ENCODE measurements around the gene UGGT2. TPM values are rescaled to one million over a fixed set of nuclear protein-coding genes. Genes with fewer than 3 reads are reported as not detected.
"Not testable (repeated sequence)": the region's sequence is repeated elsewhere in the genome, so short reads cannot be mapped to it uniquely, and the experiment has no call there.

The UGGT2 gene
- polyA plus RNA-seq, 12 donors = 15.5 to 39.5 (median 26.0) TPM; not detected in 1

DNA sequence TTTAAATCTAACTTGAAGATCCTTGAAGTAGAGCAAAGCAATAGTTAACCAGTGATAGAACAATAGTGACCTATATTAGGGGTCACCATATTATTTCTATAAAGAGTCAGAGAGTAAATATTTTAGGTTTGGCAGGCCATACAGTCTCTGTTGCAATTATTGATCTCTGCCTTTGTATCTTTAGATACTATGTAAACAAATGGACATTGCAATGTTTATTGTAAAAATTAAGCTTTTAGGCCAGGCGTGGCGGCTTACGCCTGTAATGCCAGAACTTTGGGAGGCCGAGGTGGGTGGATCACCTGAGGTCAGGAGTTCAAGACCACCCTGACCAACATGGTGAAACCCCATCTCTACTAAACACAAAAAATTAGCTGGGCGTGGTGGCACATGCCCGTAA, 80.5 kb downstream of the UGGT2 start:
- DNase-seq = not testable (repeated sequence)

DNA sequence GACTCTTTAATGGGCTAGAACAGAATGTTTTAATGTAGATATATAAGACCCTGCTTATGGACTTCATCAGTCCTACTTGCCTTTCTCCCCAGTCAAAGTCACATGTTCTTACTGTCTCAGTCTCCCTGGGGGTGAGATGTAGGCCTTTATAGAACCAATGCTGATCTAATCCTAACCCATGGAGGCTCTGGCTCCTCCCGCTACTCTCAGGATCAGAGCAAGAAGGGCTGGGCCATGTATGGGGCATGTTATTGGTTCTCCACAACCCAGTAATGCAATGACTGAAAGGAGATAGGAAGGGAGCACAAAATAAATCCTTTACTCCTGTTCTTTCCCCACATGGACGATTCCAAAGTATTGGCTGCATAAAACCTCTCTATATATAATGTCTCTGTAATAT, 82.3 kb downstream of the UGGT2 start:
- no peak for DNase-seq

DNA sequence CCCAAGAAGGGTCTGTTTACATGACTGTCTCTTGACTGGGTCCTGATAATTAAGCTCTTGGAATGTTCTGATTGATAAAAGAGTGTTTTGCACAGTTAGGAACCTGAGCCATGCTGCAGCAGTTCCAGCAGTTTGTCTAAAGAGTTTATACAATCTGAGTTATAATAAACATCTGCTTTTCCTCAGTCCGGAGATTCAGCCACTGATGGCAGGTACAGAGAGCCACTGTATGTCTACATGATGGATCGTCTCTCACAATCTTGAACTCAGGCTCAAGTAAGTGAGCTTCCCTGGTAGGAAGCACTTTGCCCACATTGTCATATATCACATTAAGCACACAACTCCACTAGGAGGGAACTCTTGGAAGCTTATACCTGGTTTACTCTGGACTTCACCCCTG, 84.3 kb downstream of the UGGT2 start:
- DNase-seq = no peak

DNA sequence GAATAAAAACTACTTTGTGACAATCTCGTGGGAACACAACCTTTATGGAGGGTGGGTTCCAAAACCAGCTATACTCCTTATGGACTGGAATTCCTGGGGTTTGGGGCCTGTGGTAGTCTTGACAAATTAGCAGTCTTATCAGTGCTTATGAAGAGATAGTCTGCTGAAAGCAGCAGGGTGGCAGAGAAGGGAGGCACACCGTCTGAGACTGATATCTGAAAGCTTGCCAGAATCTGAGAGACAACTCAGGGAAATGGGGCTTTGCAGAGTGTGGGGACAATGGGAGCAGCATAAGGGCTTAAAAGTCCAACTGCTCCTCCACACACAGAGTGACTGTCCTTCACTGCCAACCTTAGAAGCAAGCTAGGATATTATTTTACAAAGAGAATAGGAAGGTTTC, 95.9 kb downstream of the UGGT2 start:
- DNase-seq = no peak

DNA sequence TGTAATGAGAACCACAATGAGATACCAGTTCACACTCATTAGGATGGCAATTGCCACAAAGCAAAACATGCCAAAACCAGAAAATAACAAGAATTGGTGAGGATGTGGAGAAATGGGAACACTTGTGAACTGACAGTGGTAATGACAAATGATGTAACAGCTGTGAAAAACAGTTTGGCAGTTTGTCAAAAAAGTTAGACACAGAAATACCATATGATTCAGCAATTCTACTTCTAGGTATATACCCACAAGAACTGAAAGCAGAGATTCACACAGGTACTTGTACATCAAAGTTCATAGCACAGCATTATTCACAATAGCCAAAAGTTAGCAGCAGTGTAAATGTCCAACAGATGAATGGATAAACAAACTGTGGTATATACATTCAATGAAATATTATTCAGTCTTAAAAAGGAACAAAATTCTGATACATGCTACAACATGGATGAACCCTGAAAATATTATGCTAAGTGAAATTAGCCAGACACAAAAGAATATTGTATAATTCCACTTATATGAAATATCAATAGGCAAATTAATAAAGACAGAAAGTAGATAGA, 96.5 kb downstream of the UGGT2 start:
- no peak for DNase-seq

DNA sequence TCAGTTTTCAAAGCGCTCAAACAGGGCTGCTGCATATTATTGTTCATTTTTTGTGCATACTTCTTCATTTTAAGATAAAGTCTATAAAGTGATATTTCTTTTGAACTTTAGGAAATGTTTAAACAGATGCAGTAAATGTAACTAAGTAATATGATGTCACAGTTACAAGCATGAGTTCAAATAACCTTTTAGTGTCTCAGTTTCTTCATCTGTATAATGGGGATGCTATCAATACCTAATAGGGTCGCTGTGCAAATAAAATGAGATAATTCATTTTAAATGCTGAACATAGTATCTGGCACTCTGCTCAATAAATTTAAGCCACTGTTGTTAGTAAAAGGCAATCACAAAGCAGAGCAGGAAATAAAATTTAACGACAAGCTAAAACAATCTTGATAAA, 97.5 kb downstream of the UGGT2 start:
- no peak for DNase-seq

DNA sequence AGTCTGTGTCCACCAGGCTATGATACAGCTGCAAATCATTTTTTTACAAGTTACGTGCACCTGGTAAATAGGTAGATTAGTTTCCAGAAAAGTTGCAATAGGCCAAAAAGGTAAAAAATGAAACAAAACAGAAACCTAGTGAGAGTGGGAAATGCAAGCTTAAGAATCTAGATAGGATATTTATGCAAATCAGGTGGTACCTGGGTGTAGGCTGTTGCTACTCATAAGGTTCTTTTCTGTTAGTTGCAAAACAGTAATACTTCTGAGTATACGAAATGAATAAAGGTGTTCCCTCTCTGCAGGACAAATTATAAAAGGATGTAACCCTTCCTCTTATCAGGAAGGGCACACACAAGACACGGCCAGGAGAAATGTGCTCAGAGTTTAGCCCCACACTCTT, 97.9 kb downstream of the UGGT2 start:
- DNase-seq = no peak

DNA sequence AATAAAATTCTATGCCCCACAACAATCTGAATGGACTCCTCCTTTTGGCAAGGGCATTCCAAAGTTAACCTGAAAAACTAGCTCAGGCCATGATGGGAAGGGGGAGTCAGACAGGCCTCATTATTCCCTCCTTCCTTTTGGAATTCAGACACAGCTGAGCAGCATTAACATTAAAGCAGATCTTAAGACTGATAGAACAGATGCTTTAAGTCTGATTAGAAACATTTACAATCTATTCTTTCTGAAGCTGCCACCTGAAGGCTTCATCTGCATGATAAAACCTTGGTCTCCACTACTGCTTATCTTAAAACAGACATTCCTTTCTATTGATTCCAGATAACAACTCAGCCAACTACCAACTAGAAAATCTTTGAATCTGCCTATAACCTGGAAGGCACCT, 98.9 kb downstream of the UGGT2 start:
- no peak for DNase-seq

DNA sequence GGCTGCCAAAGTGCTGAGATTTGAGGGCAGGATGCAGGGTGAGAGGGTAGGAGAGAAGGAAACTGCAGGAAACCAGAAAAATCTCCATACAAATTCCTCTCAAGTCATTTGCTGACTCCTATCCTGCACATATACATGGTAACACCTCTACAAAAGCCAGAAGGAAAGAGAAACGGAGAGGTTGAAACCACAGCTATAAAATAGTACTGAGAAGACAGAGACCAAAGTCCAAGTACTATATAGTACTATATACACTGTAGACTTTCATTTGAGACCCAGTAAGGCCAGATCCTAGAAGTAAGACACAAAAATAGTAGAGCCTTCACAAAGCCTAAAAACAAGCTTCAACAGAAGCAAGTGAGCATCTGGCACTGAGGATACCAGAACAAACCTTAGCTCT, 103.1 kb downstream of the UGGT2 start:
- no peak for DNase-seq

DNA sequence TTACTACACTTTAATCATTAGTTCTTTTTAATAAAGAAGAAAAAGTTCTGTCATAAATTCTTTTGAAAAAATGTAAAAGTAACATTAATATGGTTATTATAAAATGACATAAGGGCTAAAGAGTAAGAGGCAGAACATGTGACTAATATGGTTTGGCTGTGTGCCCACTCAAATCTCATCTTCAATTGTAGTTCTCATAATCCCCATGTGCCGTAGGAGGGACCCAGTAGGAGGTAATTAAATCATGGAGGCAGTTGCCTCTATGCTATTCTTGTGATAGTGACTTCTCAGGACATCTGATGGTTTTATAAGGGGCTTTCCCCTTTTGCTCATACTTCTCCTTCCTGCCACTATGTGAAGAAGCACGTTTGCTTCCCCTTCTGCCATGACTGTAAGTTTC, 104.5 kb downstream of the UGGT2 start:
- DNase-seq = no peak

DNA sequence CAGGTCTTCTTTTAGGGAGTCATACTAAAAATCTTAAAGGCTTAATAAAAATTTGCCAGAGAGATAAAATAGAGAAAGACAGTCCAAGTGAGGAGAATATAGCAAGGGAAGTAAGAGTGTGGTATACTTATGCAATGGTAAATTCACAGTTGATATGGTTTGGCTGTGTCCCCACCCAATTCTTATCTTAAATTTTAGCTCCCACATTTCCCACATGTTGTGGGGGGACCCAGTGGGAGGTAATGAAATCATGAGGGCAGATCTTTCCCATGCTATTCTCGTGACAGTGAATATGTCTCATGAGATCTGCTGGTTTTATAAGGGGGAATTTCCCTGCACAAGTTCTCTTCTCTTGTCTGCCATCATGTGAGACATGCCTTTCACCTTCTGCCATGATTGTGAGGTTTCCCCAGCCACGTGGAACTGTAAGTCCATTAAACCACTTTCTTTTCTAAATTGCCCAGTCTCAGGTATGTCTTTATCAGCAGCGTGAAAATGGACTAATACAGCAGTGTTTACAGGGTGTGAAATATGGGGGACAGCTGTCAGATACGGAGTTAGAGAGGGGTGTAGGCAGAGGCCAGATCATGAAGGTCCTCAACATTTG, 115.4 kb downstream of the UGGT2 start:
- no peak for DNase-seq

DNA sequence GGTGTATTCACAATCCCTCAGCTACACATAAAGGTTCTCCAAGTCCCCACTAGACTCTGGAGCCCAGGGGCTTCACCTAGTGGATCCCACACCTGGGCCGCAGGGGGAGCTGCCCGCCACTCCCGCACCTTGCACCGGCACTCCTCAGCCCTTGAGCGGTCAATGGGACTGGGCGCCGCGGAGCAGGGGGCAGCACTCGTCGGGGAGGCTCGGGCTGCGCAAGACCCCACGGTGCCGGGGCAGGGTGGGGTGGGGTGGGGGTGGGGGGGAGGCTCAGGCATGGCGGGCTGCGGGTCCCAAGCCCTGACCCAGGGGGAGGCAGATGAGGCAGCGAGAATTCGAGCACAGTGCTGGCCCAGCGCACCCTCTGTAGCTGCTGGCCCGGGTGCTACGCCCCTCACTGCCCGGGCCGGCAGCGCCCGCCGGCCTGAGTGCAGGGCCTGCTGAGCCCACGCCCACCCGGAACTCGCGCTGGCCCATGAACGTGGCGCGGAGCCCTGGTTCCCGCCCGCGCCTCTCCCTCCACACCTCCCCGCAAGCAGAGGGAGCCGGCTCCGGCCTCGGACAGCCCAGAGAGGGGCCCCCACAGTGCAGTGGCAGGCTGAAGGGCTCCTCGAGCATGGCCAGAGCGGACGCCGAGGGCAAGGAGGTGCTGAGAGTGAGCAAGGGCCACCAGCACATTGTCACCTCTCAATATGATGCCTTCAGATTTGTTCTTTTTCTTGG, 121.7 kb downstream of the UGGT2 start:
- no peak for DNase-seq

DNA sequence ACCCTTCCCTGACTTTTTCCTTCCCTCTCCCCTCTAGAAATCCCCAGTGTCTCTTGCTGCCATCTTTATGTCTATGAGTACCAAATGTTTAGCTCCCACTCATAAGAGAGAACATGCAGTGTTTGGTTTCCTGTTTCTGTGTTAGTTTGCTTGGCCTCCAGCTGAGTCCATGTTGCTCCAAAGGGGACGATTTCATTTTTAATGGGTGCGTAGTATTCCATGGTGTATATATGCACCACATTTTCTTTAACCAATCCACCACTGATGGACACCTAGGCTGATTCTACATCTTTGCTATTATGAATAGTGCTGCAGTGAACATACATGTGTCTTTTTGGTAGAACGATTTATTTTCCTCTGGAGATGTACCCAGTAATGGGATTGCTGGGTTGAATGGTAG, 123.8 kb downstream of the UGGT2 start:
- no peak for DNase-seq

DNA sequence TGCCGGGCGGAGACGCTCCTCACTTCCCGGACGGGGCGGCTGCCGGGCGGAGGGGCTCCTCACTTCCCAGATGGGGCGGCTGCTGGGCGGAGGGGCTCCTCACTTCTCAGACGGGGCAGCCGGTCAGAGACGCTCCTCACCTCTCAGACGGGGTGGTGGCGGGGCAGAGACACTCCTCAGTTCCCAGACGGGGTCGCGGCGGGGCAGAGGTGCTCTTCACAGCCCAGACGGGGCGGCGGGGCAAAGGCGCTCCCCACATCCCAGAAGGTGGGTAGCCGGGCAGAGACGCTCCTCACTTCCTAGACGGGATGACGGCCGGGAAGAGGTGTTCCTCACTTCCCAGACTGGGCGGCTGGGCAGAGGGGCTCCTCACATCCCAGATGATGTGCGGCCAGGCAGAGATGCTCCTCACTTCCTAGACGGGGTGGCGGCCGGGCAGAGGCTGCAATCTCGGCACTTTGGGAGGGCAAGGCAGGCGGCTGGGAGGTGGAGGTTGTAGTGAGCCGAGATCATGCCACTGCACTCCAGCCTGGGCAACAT, 124.8 kb downstream of the UGGT2 start:
- DNase-seq = not testable (repeated sequence)

DNA sequence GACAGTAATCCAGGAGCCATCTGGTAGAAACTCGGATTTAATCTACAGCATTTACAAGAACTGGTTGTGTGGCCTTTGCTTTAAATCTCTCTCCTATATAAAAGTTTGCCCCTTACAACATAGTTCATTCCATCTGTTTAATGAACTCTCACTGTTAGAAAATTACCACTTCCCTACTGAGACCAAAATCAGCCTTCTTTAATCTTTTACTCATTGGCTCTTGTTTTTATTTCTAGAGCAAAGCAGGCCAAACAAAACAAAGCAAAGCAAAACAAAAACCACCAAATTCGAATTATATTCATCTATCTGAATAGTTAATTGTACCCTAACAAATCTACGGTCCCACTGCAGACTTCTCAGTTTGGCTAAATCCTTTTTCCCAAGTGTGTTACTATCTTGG, 127.0 kb downstream of the UGGT2 start:
- DNase-seq = no peak

DNA sequence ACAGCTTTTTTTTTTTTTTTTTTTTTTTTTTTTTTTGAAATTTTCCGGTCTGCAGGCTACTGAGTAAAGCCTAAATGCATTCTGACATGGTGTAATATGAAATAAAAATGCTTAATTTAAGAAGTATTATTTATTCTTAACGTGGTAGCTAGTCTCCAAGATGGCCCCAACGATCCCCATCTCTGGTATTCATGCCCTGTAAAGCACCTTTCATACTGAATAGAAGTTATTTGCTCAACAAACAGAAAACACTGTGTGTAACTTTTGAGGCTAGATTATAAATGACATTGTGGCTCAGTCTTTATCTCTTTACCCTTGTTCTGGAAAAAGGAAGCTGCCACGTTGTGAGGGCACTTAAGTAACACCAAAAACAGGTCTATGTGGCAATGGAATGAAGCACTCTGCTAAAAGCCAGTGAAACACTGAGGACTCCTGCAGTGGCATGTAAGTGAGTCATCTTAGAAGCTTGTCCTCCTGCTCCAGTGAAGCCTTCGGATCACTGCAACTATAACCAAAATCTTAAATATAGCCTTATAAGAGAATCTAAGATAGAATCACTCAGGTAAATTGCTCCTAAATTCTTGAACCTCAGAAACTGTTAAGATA, 128.7 kb downstream of the UGGT2 start:
- DNase-seq = no peak

DNA sequence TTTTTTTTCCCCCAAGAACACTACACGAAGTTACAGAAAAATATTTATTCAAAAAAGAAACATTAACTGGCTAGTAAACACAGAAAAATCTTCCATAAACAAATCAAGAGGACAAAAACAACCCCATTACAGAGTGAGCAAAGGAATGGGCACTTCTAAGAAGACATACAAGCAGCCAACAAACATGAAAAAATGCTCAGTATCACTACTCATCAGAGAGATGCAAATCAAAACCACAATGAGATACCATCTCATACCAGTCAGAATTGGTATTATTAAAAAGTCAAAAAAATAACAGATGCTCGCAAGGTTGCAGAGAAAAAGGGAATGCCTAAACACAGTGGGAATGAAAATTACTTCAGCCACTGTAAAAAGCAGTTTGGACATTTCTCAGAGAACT, 131.7 kb downstream of the UGGT2 start:
- no peak for DNase-seq

DNA sequence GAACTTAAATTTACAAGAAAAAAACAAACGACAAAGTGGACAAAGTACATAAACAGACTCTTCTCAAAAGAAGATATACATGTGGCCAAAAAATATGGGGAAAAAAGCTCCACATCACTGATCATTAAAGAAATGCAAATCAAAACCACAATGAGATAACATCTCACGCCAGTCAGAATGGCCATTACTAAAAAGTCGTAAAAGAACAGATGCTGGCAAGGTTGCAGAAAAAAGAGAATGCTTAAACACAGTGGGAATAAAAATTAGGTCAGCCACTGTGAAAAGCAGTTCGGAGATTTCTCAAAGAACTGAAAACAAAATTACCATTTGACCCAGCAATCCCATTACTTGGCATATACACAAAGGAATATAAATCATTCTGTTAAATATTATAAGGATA, 132.7 kb downstream of the UGGT2 start:
- DNase-seq = no peak

DNA sequence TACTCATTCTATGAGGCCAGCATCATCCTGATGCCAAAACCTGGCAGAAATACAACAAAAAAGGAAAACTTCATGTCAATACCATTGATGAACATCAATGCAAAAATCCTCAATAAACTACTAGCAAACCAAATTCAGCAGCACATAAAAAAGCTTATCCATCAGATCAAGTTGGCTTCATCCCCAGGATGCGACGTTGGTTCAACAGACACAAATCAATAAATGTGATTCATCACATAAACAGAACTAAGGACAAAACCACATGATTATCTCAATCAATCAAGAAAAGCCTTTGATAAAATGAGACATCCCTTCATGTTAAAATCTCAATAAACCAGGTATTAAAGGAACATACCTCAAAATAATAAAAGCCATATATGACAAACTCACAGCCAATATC, 134.3 kb downstream of the UGGT2 start:
- DNase-seq = no peak

DNA sequence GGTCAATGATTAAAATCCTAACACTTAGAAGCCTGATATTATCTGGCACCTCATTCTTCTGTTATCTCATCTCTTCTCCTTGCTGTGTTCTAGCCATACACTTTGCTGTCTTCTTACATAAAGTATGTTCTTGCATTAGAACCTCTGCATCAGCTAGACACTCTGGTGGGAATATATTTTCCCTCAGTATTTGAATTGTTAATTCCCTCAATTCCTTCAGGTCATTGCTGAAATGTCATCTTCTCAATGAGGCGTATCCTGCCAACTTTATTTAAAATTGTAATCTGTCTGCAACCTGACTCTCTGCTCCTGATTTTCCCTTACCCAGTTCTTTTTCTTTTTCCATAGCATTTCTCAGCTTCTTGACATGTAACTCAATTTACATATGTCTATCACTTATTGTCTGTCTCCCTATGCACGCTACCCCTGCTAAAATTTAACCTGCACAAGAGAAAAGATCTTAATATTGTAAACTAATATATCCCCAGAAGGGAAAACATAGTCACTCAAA, 138.2 kb downstream of the UGGT2 start:
- no peak for DNase-seq

DNA sequence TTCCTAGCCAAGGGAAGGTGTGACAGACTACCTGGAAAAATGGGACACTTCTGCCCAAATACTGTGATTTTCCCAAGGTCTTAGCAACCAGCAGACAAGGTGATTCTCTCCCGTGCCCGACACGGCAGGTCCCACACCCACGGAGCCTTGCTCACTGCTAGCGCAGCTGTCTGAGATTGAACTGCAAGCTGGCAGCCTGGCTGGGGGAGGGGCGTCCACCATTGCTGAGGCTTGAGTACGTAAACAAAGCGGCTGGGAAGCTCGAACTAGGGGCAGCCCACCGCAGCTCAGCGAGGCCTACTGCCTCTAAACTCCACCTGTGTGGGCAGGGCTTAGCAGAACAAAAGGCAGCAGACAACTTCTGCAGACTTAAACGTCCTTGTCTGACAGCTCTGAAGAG, 146.2 kb downstream of the UGGT2 start:
- DNase-seq = no peak

DNA sequence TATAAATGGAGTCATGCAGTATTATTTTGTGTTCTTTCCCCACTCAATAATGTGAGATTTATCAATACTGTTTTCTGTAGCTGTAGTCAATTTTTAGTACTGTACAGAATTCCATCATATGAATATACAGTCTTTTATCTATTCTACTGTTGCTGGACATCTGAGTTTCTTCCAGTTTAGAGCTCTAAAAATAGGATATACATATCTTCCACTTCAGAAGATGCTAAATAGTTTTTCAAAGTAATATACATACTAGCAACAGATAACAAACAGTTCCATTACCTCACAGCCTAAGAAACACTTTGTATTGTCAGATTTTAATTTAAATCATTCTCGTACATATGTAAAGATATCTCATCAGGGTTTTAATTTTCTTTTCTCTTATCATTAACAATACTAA, 149.6 kb downstream of the UGGT2 start:
- no peak for DNase-seq

DNA sequence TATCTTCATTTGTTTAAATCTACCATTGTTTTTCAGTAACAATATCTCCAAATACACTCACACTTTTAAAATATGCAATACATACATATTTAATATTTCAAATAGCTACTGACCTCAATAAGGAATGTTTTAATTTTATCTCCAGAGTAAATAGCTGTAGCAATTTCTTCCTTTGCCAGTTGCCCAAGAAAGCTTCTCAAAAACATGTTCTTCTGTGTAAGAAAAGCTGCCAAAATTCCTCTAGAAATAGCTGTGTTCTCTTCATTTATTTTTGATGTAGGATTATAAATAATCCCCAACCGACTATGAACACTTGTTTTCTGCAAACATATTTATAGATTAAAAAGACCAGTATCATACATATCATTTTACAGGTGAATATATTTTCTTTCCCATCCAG, 150.5 kb downstream of the UGGT2 start:
- no peak for DNase-seq

Measured in muscle of arm (tissue), 12 donors.